Astrocyte (in vitro differentiated cells and primary cell): ENCODE data around the gene SLC22A9. TPM values are rescaled to one million over a fixed set of nuclear protein-coding genes. Genes with fewer than 3 reads are reported as not detected.
"Not testable (repeated sequence)": the region's sequence is repeated elsewhere in the genome, so short reads cannot be mapped to it uniquely, and the experiment has no call there.

Experiments used
- DNase-seq: peaks from one replicate; pipeline ENCODE4 v3.0.0-alpha.2; 2010; ENCODE audit warnings: low read depth
- FAIRE-seq: peaks from 2 replicates; lab custom pipeline; 2011; peaks lifted over from hg19 to GRCh38; lab: Jason Lieb, UNC
- H2AFZ ChIP-seq: 2 replicates; pipeline ENCODE4 v1.6.0; 2012; ENCODE audit warnings: low read depth, low read length, inconsistent platforms
- H3K27ac ChIP-seq: 2 replicates; pipeline ENCODE4 v1.5.1; 2011; ENCODE audit warnings: low read depth, low read length, inconsistent platforms
- H3K27me3 ChIP-seq: 2 replicates; pipeline ENCODE4 v1.6.0; 2011; ENCODE audit warnings: low read length, inconsistent platforms; ENCODE audit not compliant: insufficient read depth
- H3K36me3 ChIP-seq: 2 replicates; pipeline ENCODE4 v1.5.1; 2011; ENCODE audit warnings: low read length, inconsistent platforms; ENCODE audit not compliant: insufficient read depth
- H3K4me1 ChIP-seq: 2 replicates; pipeline ENCODE4 v1.5.1; 2011; ENCODE audit warnings: low read length, inconsistent platforms; ENCODE audit not compliant: insufficient read depth
- H3K4me2 ChIP-seq: 2 replicates; pipeline ENCODE4 v1.6.0; 2012; ENCODE audit warnings: low read length, inconsistent platforms
- H3K4me3 ChIP-seq: 2 replicates; pipeline ENCODE4 v1.5.1; 2011; ENCODE audit warnings: low read depth, mild to moderate bottlenecking, low read length, inconsistent platforms; ENCODE audit not compliant: insufficient read depth
- H3K79me2 ChIP-seq: 2 replicates; pipeline ENCODE4 v1.6.0; 2012; ENCODE audit warnings: mild to moderate bottlenecking, low read length, inconsistent platforms; ENCODE audit not compliant: insufficient read depth
- H3K9ac ChIP-seq: 2 replicates; pipeline ENCODE4 v1.6.0; 2012; ENCODE audit warnings: mild to moderate bottlenecking, low read length, inconsistent platforms
- H3K9me3 ChIP-seq: 2 replicates; pipeline ENCODE4 v1.5.1; 2012; ENCODE audit warnings: low read depth, mild to moderate bottlenecking, low read length, inconsistent platforms; ENCODE audit not compliant: insufficient read depth
- H4K20me1 ChIP-seq: 2 replicates; pipeline ENCODE4 v1.6.0; 2012; ENCODE audit warnings: low read length, inconsistent platforms; ENCODE audit not compliant: insufficient read depth
- H3K27ac Mint-ChIP-seq: one replicate; pipeline ENCODE4 v1.8.0; 2021; ENCODE audit warnings: mild to moderate bottlenecking, mixed read lengths; ENCODE audit not compliant: unreplicated experiment
- H3K27me3 Mint-ChIP-seq: one replicate; pipeline ENCODE4 v1.8.0; 2021; ENCODE audit warnings: low read depth, mixed read lengths; ENCODE audit not compliant: unreplicated experiment
- H3K36me3 Mint-ChIP-seq: one replicate; pipeline ENCODE4 v1.8.0; 2021; ENCODE audit warnings: low read depth, mixed read lengths; ENCODE audit not compliant: unreplicated experiment
- H3K4me1 Mint-ChIP-seq: one replicate; pipeline ENCODE4 v1.8.0; 2021; ENCODE audit warnings: low read depth, mixed read lengths; ENCODE audit not compliant: unreplicated experiment
- H3K4me3 Mint-ChIP-seq: one replicate; pipeline ENCODE4 v1.8.0; 2021; ENCODE audit warnings: mild to moderate bottlenecking, moderate library complexity, mixed read lengths; ENCODE audit not compliant: unreplicated experiment
- H3K9me3 Mint-ChIP-seq: one replicate; pipeline ENCODE4 v1.8.0; 2021; ENCODE audit warnings: mild to moderate bottlenecking, mixed read lengths; ENCODE audit not compliant: unreplicated experiment
- EZH2 ChIP-seq: IDR thresholded peaks from 2 replicates; pipeline ENCODE4 v1.6.1; 2012; ENCODE audit warnings: mild to moderate bottlenecking, low read length, inconsistent platforms; ENCODE audit not compliant: insufficient read depth
- total RNA-seq: library from RNA; stranded (reverse); gene quantifications from 2 replicates; pipeline ENCODE4 v1.2.1, GENCODE V29; 2021
- TF ChIP-seq, protein P1 (sequence below): IDR thresholded peaks from 2 replicates; pipeline ENCODE4 v1.5.1; 2011; ENCODE audit warnings: low read depth, mild to moderate bottlenecking, inconsistent platforms, low read length, moderate library complexity; ENCODE audit not compliant: insufficient read depth

The SLC22A9 gene
- total RNA-seq, 1 donor from 2014 or later = not detected

- no peak overlapping the region for H3K4me2 ChIP-seq
- Mint-ChIP-seq H3K9me3 (peaks cover 8% of the 10 kb centered on the region), H3K27me3 (peaks cover 2% of the 10 kb centered on the region), H3K4me3 (no peak overlapping the region), H3K4me1 (no peaks in the 10 kb centered on the region), H3K36me3 (no peaks in the 10 kb centered on the region), H3K27ac (no peak overlapping the region)
- no peak overlapping the region for H2AFZ ChIP-seq
- no peaks in the 10 kb centered on the region for H3K4me1 ChIP-seq
- H4K20me1 ChIP-seq = no peaks in the 10 kb centered on the region
- H3K27ac ChIP-seq = no peak overlapping the region
- no peaks in the 10 kb centered on the region for H3K36me3 ChIP-seq
- H3K27me3 ChIP-seq = no peaks in the 10 kb centered on the region
- no peak for TF ChIP-seq EZH2
- TF ChIP-seq, protein P1, sequence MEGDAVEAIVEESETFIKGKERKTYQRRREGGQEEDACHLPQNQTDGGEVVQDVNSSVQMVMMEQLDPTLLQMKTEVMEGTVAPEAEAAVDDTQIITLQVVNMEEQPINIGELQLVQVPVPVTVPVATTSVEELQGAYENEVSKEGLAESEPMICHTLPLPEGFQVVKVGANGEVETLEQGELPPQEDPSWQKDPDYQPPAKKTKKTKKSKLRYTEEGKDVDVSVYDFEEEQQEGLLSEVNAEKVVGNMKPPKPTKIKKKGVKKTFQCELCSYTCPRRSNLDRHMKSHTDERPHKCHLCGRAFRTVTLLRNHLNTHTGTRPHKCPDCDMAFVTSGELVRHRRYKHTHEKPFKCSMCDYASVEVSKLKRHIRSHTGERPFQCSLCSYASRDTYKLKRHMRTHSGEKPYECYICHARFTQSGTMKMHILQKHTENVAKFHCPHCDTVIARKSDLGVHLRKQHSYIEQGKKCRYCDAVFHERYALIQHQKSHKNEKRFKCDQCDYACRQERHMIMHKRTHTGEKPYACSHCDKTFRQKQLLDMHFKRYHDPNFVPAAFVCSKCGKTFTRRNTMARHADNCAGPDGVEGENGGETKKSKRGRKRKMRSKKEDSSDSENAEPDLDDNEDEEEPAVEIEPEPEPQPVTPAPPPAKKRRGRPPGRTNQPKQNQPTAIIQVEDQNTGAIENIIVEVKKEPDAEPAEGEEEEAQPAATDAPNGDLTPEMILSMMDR = no peak
- FAIRE-seq = no peak
- H3K9ac ChIP-seq = no peak overlapping the region
- no peak overlapping the region for H3K4me3 ChIP-seq
- no peaks in the 10 kb centered on the region for H3K79me2 ChIP-seq
- no peaks in the 10 kb centered on the region for H3K9me3 ChIP-seq
- no peak for DNase-seq
Measured at GRCh38 chr11:63427971-63428508, 58.5 kb downstream of the SLC22A9 start.

GRCh38 chr11:63430731-63431130 lies 61.1 kb downstream of the SLC22A9 start:
- H3K79me2 ChIP-seq, DNase-seq, H4K20me1 ChIP-seq, H3K27ac Mint-ChIP-seq, H3K27me3 Mint-ChIP-seq, H3K36me3 ChIP-seq, H3K36me3 Mint-ChIP-seq, H3K4me1 ChIP-seq, H3K27ac ChIP-seq, H3K9me3 ChIP-seq, H3K4me3 Mint-ChIP-seq, H2AFZ ChIP-seq, H3K4me3 ChIP-seq, H3K9ac ChIP-seq, H3K4me1 Mint-ChIP-seq, H3K27me3 ChIP-seq, H3K4me2 ChIP-seq, FAIRE-seq: not testable (repeated sequence)
- H3K9me3 Mint-ChIP-seq = peaks cover 11% of the 10 kb centered on the region

DNA sequence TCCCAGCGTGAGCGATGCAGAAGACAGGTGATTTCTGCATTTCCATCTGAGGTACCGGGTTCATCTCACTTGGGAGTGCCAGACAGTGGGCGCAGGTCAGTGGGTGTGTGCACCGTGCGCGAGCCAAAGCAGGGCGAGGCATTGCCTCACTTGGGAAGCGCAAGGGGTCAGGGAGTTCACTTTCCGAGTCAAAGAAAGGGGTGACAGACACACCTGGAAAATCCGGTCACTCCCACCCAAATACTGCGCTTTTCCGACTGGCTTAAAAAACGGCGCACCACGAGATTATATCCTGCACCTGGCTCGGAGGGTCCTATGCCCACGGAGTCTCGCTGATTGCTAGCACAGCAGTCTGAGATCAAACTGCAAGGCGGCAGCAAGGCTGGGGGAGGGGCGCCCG lies 65.8 kb downstream of the SLC22A9 start:
- H3K4me2 ChIP-seq = not testable (repeated sequence)

GRCh38 chr11:63435831-63436230 lies 66.2 kb downstream of the SLC22A9 start:
- not testable (repeated sequence) for H4K20me1 ChIP-seq, DNase-seq, H3K4me1 Mint-ChIP-seq, H3K27me3 Mint-ChIP-seq, H3K9me3 ChIP-seq, H2AFZ ChIP-seq, H3K9ac ChIP-seq, H3K4me1 ChIP-seq, H3K36me3 ChIP-seq, FAIRE-seq, H3K27ac ChIP-seq, H3K4me3 Mint-ChIP-seq, H3K27me3 ChIP-seq, H3K79me2 ChIP-seq, H3K36me3 Mint-ChIP-seq, H3K4me2 ChIP-seq, H3K27ac Mint-ChIP-seq, H3K4me3 ChIP-seq
- peaks cover 11% of the 10 kb centered on the region for H3K9me3 Mint-ChIP-seq

More for the DNA sequence above, 65.8 kb downstream of the SLC22A9 start:
- not testable (repeated sequence) for H3K9ac ChIP-seq, H4K20me1 ChIP-seq, DNase-seq, H3K36me3 ChIP-seq, H3K27ac ChIP-seq, H3K4me1 ChIP-seq, FAIRE-seq, H3K27me3 ChIP-seq, H3K27me3 Mint-ChIP-seq, H3K4me3 ChIP-seq, H3K4me1 Mint-ChIP-seq, H2AFZ ChIP-seq, H3K4me3 Mint-ChIP-seq, H3K27ac Mint-ChIP-seq, H3K79me2 ChIP-seq, H3K9me3 ChIP-seq, H3K36me3 Mint-ChIP-seq
- H3K9me3 Mint-ChIP-seq = peaks cover 11% of the 10 kb centered on the region
